Trophoblast cell (in vitro differentiated cells and primary cell): ENCODE measurements around the gene PDILT.

ENCODE experiments used
- DNase-seq, 2 donors: peaks; one replicate each; pipeline ENCODE4 v3.0.0-alpha.2; 2016
- H2AFZ ChIP-seq: 2 replicates; pipeline ENCODE4 v1.6.1; 2013; ENCODE audit warnings: low read length, moderate library complexity, mild to moderate bottlenecking; ENCODE audit not compliant: insufficient read depth, poor library complexity
- H2AK5ac ChIP-seq: 2 replicates; pipeline ENCODE4 v1.6.1; 2013; ENCODE audit warnings: mild to moderate bottlenecking, low read length
- H2BK120ac ChIP-seq: 2 replicates; pipeline ENCODE4 v1.6.1; 2013; ENCODE audit warnings: low read length, mild to moderate bottlenecking, moderate library complexity; ENCODE audit not compliant: insufficient read depth, poor library complexity
- H2BK12ac ChIP-seq: 2 replicates; pipeline ENCODE4 v1.6.1; 2013; ENCODE audit warnings: mild to moderate bottlenecking, low read length, moderate library complexity
- H2BK5ac ChIP-seq: 2 replicates; pipeline ENCODE4 v1.6.1; 2013; ENCODE audit warnings: low read length, low read depth, moderate library complexity, mild to moderate bottlenecking; ENCODE audit not compliant: poor library complexity
- H3K14ac ChIP-seq: 2 replicates; pipeline ENCODE4 v1.6.1; 2013; ENCODE audit warnings: mild to moderate bottlenecking, low read length
- H3K18ac ChIP-seq: 2 replicates; pipeline ENCODE4 v1.6.1; 2013; ENCODE audit warnings: mild to moderate bottlenecking, low read length
- H3K23ac ChIP-seq: 2 replicates; pipeline ENCODE4 v1.6.1; 2013; ENCODE audit warnings: low read length
- H3K27ac ChIP-seq: 2 replicates; pipeline ENCODE4 v1.5.1; 2013; ENCODE audit warnings: low read depth, mild to moderate bottlenecking, inconsistent platforms, low read length, moderate library complexity
- H3K27me3 ChIP-seq: 2 replicates; pipeline ENCODE4 v1.6.1; 2013; ENCODE audit warnings: inconsistent platforms, mild to moderate bottlenecking, low read length, moderate library complexity; ENCODE audit not compliant: insufficient read depth
- H3K36me3 ChIP-seq, 2 experiments: 1 replicate in 1 of 2; 2 replicates in 1 of 2; pipeline ENCODE4 v1.6.1; 2013; ENCODE audit warnings: low read length in 2 of 2, mild to moderate bottlenecking in 2 of 2, moderate library complexity in 1 of 2; ENCODE audit not compliant: insufficient read depth in 2 of 2, control insufficient read depth in 1 of 2
- H3K4ac ChIP-seq: 2 replicates; pipeline ENCODE4 v1.6.1; 2013; ENCODE audit warnings: low read depth, mild to moderate bottlenecking, low read length, moderate library complexity
- H3K4me1 ChIP-seq, 2 experiments: 1 replicate in 1 of 2; 2 replicates in 1 of 2; pipeline ENCODE4 v1.6.1; 2013; ENCODE audit warnings: low read length in 2 of 2, mild to moderate bottlenecking in 2 of 2, moderate library complexity in 1 of 2; ENCODE audit not compliant: insufficient read depth in 2 of 2, control insufficient read depth in 1 of 2
- H3K4me2 ChIP-seq: 2 replicates; pipeline ENCODE4 v1.6.1; 2013; ENCODE audit warnings: inconsistent platforms, mild to moderate bottlenecking, low read length, moderate library complexity
- H3K4me3 ChIP-seq: 2 replicates; pipeline ENCODE4 v1.5.1; 2013; ENCODE audit warnings: mild to moderate bottlenecking, low read depth, low read length, inconsistent platforms
- H3K79me1 ChIP-seq: one replicate; pipeline ENCODE4 v1.6.1; 2013; ENCODE audit warnings: low read length
- H3K79me2 ChIP-seq: 2 replicates; pipeline ENCODE4 v1.6.1; 2013; ENCODE audit warnings: low read length, mild to moderate bottlenecking; ENCODE audit not compliant: control insufficient read depth, insufficient read depth, poor library complexity
- H3K9ac ChIP-seq: 2 replicates; pipeline ENCODE4 v1.6.1; 2013; ENCODE audit warnings: mild to moderate bottlenecking, low read length
- H3K9me3 ChIP-seq: 2 replicates; pipeline ENCODE4 v1.6.1; 2013; ENCODE audit warnings: low read depth, mild to moderate bottlenecking, control low read depth, inconsistent platforms, low read length; ENCODE audit not compliant: insufficient read depth
- H4K12ac ChIP-seq: 2 replicates; pipeline ENCODE4 v1.6.1; 2013; ENCODE audit warnings: low read depth, mild to moderate bottlenecking, low read length, moderate library complexity
- H4K8ac ChIP-seq: 2 replicates; pipeline ENCODE4 v1.6.1; 2013; ENCODE audit warnings: low read depth, mild to moderate bottlenecking, low read length, moderate library complexity
- H4K91ac ChIP-seq: one replicate; pipeline ENCODE4 v1.6.1; 2013; ENCODE audit warnings: low read depth, mild to moderate bottlenecking, low read length, moderate library complexity
- WGBS: extraction: QIAGEN DNeasy Blood & Tissue Kit; methylation state at CpG from one replicate; pipeline ENCODE4 v1.1.7; 2013; ENCODE audit warnings: missing lambda C conversion rate; ENCODE audit not compliant: insufficient read length, insufficient coverage; ENCODE audit errors: extremely low coverage; 5-methylcytosine and 5-hydroxymethylcytosine counted together

Gene PDILT

GRCh38 chr16:20353379-20353778, 51.2 kb downstream of the PDILT start:
- peaks cover 2% of the 10 kb centered on the region for H3K9me3 ChIP-seq
- H3K14ac ChIP-seq = no peak overlapping the region
- no peaks in the 10 kb centered on the region for H3K79me1 ChIP-seq
- no peaks in the 10 kb centered on the region for H3K36me3 ChIP-seq
- H3K4me1 ChIP-seq = no peaks in the 10 kb centered on the region
- no peaks in the 10 kb centered on the region for H3K27me3 ChIP-seq
- H2BK5ac ChIP-seq = no peak overlapping the region
- no peak overlapping the region for H3K27ac ChIP-seq
- H4K91ac ChIP-seq = no peak overlapping the region
- no peak overlapping the region for H3K18ac ChIP-seq
- no peak overlapping the region for H2BK12ac ChIP-seq
- H2BK120ac ChIP-seq = no peak overlapping the region
- no peak overlapping the region for H4K8ac ChIP-seq
- no peak overlapping the region for H3K4me2 ChIP-seq
- H3K4ac ChIP-seq = no peak overlapping the region
- H4K12ac ChIP-seq = no peak overlapping the region
- DNase-seq = no peak
- H3K79me2 ChIP-seq = no peaks in the 10 kb centered on the region
- no peak overlapping the region for H3K23ac ChIP-seq
- no peak overlapping the region for H3K9ac ChIP-seq
- no peak overlapping the region for H2AFZ ChIP-seq
- no peak overlapping the region for H2AK5ac ChIP-seq
- no peak overlapping the region for H3K4me3 ChIP-seq

GRCh38 chr16:20352615-20353014, 51.9 kb downstream of the PDILT start, which contains the start of gene UMOD:
Gene UMOD (minus strand): TSS chr16:20352715. CDS start chr16:20350737, 1,978 bp downstream.
- Histone ChIP-seq H2BK5ac (no peak within 1 kb of the TSS), H3K9ac (no peak within 1 kb of the TSS), H3K18ac (no peak within 1 kb of the TSS), H3K14ac (no peak within 1 kb of the TSS), H3K36me3 (no peaks in the 10 kb centered on the region), H3K4me1 (no peaks in the 10 kb centered on the region), H3K4me3 (no peak within 1 kb of the TSS), H2BK12ac (no peak within 1 kb of the TSS), H3K4ac (no peak within 1 kb of the TSS), H3K27me3 (no peaks in the 10 kb centered on the region), H2AFZ (no peak within 1 kb of the TSS), H2AK5ac (no peak within 1 kb of the TSS), H3K9me3 (no peaks in the 10 kb centered on the region), H4K12ac (no peak within 1 kb of the TSS), H2BK120ac (no peak within 1 kb of the TSS), H4K8ac (no peak within 1 kb of the TSS), H3K27ac (no peak within 1 kb of the TSS), H4K91ac (no peak within 1 kb of the TSS), H3K79me2 (no peaks in the 10 kb centered on the region), H3K79me1 (no peaks in the 10 kb centered on the region), H3K23ac (no peak within 1 kb of the TSS), H3K4me2 (no peak within 1 kb of the TSS)
- WGBS = no CpG with 5 or more reads among the region's 2 CpGs
- DNase-seq = no peak

GRCh38 chr16:20349615-20350014, 54.9 kb downstream of the PDILT start:
- Histone ChIP-seq H2AFZ (no peak overlapping the region), H3K18ac (no peak overlapping the region), H3K4me3 (no peak overlapping the region), H3K9ac (no peak overlapping the region), H3K36me3 (no peaks in the 10 kb centered on the region), H3K4me2 (no peak overlapping the region), H3K27me3 (no peaks in the 10 kb centered on the region), H4K8ac (no peak overlapping the region), H3K4ac (no peak overlapping the region), H4K91ac (no peak overlapping the region), H3K14ac (no peak overlapping the region), H3K23ac (no peak overlapping the region), H2BK120ac (no peak overlapping the region), H2AK5ac (no peak overlapping the region), H3K9me3 (no peaks in the 10 kb centered on the region), H2BK5ac (no peak overlapping the region), H3K79me1 (no peaks in the 10 kb centered on the region), H4K12ac (no peak overlapping the region), H2BK12ac (no peak overlapping the region), H3K79me2 (no peaks in the 10 kb centered on the region), H3K27ac (no peak overlapping the region), H3K4me1 (no peaks in the 10 kb centered on the region)
- no peak for DNase-seq
- no CpG with 5 or more reads among the region's 6 CpGs for WGBS

- H3K9ac ChIP-seq = no peak overlapping the region
- no peaks in the 10 kb centered on the region for H3K79me2 ChIP-seq
- no peak overlapping the region for H4K8ac ChIP-seq
- no peak overlapping the region for H3K27ac ChIP-seq
- no peak overlapping the region for H3K4ac ChIP-seq
- H3K23ac ChIP-seq = no peak overlapping the region
- H3K4me2 ChIP-seq = no peak overlapping the region
- H2AFZ ChIP-seq = no peak overlapping the region
- H3K18ac ChIP-seq = no peak overlapping the region
- H3K36me3 ChIP-seq = no peaks in the 10 kb centered on the region
- no peaks in the 10 kb centered on the region for H3K4me1 ChIP-seq
- H3K79me1 ChIP-seq = no peaks in the 10 kb centered on the region
- DNase-seq = peak in 1 of 2 donors; percentile 13
- H2BK120ac ChIP-seq = no peak overlapping the region
- H4K12ac ChIP-seq = no peak overlapping the region
- no peak overlapping the region for H4K91ac ChIP-seq
- no peak overlapping the region for H2BK12ac ChIP-seq
- H2BK5ac ChIP-seq = no peak overlapping the region
- WGBS = no CpG with 5 or more reads among the region's 77 CpGs
- H3K27me3 ChIP-seq = no peaks in the 10 kb centered on the region
- no peak overlapping the region for H3K14ac ChIP-seq
- H2AK5ac ChIP-seq = no peak overlapping the region
- no peaks in the 10 kb centered on the region for H3K9me3 ChIP-seq
- no peak overlapping the region for H3K4me3 ChIP-seq
These were observed 56.0 kb downstream of the PDILT start for GRCh38 chr16:20348365-20349185.
